Vagina (tissue), 2 donors: Measurements from ENCODE around the gene INTS6L.

Experiments used
- POLR2A ChIP-seq, 2 donors: fragments of 450-650 bp; IDR thresholded peaks; one replicate each; pipeline ENCODE4 v1.6.1; 2017; ENCODE audit warnings: antibody characterized with exemption in 2 of 2, mild to moderate bottlenecking in 2 of 2, moderate library complexity in 2 of 2
- POLR2AphosphoS5 ChIP-seq, 2 donors: sonication (generic); formaldehyde crosslinking; IDR thresholded peaks; one replicate each; pipeline ENCODE4 v1.9.0; 2017; ENCODE audit warnings: antibody characterized with exemption in 2 of 2, mild to moderate bottlenecking in 2 of 2, low read depth in 1 of 2; ENCODE audit not compliant: insufficient read depth in 1 of 2
- TF ChIP-seq, protein P1 (sequence below), 3 experiments: fragments of 450-650 bp in 2 of 3; fragments of 200-600 bp in 1 of 3; sonication (generic) in 1 of 3; IDR thresholded peaks; one replicate each; pipeline ENCODE4 v1.5.1; 2017 to 2019; ENCODE audit warnings: antibody characterized with exemption in 3 of 3, mild to moderate bottlenecking in 2 of 3, moderate library complexity in 2 of 3

DNA sequence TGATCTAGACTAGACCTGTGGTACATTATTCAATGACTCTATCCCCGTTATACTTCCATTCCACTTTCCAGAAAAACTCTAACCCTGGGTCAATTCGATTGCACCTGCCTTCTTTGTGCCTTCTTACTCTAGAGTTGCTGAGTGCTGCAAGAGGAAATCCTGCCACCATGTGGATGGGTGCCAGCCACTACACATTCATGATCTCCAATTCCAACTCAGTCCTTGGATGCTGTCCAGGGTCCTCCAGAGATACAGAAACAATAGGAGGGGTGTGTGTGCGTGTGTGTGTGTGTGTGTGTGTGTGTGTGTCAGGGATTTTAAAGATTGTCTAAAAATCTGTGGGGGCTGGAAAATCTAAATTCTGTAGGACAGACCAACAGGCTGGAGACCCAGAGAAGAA lies 42.9 kb upstream of the INTS6L start:
- TF ChIP-seq POLR2A (IDR thresholded peaks at IDR 0.05) (no peak), POLR2AphosphoS5 (IDR thresholded peaks at IDR 0.05; ENCODE audit: insufficient read depth in 1 of 2, low read depth in 1 of 2) (no peak)
- TF ChIP-seq, protein P1, sequence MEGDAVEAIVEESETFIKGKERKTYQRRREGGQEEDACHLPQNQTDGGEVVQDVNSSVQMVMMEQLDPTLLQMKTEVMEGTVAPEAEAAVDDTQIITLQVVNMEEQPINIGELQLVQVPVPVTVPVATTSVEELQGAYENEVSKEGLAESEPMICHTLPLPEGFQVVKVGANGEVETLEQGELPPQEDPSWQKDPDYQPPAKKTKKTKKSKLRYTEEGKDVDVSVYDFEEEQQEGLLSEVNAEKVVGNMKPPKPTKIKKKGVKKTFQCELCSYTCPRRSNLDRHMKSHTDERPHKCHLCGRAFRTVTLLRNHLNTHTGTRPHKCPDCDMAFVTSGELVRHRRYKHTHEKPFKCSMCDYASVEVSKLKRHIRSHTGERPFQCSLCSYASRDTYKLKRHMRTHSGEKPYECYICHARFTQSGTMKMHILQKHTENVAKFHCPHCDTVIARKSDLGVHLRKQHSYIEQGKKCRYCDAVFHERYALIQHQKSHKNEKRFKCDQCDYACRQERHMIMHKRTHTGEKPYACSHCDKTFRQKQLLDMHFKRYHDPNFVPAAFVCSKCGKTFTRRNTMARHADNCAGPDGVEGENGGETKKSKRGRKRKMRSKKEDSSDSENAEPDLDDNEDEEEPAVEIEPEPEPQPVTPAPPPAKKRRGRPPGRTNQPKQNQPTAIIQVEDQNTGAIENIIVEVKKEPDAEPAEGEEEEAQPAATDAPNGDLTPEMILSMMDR (IDR thresholded peaks at IDR 0.05), result no peak
